GM21447 (cell line): ENCODE data around the gene SPNS2.

Source experiments
- ATAC-seq: cut with Tn5 transposase; IDR thresholded peaks from one replicate; pipeline ENCODE4 v1.9.1; 2021; ENCODE audit not compliant: unreplicated experiment

SPNS2 gene

DNA sequence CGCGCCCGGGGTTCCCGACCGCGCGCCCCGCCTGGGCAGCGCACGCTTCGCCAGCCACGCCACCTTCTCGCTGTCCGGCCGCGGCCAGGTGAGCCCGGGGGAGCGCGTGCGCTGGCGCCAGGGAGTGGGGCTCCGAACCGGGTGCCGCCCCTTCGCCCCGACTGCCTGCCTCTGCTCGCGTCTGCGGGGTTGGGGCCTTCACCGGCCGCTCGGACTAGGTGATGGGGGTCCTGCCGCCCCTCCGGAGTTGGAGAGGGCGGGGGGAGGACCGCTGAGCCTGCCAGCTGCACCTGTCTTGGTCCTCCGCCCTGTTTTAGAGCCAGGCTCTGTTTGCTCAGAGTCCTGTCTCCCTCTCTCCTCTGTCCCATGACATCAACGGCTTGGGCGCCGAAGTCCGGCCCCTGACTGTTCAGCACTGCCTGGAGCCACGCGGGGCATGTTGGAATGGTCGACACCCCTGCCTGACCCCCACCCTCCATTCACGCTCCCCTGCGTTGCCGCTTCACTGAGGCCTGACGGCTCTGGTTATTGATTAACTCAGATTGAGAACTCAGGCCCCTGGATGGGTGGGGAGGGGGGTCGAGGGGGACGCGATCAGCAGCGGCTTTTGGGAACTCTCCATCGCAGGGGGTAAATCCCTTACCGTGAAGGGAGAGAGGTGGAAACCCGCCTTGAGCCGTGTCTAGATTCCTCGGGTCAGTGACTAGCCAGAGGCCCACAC, 86.4 kb downstream of the SPNS2 start:
- no peak for ATAC-seq

DNA sequence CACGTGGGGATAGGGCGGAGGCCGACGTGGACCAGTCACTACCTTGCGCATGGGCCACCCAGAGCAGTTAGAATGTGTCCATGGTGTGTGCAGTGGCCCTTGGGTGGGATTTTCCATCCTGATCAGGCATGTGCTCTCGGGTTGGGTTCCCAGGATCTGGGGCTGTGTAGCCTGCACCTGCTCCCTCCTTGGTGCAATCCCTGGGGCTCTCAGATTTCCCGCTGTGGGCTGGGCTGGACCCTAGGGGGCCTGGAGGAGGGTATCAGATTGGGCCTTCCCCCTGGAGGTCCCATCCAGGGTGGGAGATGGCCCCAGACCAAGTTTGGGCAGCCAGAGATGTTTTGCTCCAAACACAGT, 86.9 kb downstream of the SPNS2 start:
- ATAC-seq = no peak

DNA sequence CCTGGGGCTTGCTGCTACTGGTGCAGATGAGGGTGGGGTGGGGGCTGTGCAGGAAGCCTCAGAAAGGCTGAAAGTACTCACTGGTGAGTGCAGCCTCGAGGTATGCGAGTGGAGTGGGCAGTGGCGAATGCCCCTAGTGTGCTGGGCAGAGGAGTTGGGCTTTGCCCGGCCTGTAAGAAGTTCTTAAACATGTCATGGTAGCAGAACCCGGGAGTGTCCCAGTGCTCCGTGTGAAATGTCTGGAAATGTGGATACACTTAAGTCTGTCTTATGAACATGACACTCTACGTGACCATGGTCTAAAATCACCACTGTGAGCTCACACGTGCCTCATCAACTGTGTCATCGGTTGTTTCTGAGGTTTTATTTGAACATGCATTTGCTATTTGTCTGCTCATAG, 87.4 kb downstream of the SPNS2 start:
- ATAC-seq = no peak

DNA sequence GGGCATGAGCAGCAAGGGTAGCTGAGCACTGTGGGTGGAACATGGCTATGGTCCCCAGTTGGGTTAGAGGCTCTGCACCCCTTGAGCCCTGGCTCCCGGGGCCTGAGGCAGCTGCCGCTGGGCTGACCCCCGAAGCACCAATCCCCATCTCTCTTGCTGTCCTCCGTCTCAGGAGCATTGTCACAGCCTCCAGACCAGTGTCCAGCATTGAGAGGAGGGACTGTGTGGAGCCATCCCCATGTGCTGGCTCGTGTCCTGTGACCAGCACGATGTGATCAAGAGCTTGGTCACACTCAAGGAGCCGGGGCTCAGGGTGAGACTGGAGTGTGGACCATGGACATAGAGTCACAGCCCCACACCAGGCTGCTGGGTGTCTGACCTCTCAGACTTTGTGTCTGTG, 88.5 kb downstream of the SPNS2 start:
- ATAC-seq = no peak

DNA sequence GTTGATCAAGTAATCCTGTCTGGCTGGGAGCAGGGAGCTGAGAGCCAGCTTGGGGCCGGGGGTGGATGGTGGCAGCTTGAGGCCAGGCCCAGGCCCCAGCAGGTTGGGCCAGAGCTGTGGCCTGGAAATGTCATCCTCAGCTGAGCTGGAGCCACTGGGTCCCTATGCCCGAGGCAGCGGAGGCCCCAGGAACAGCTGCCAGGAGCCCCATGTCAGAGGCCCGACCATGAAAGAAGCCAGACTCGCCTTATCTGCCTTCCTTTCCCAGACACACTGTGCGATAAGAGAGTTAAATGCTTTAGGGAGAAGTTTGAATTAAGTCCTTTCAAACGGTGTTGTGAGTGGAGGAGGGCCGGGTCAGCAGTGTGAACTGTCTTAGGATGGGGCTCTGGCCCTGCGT, 89.1 kb downstream of the SPNS2 start:
- no peak for ATAC-seq

DNA sequence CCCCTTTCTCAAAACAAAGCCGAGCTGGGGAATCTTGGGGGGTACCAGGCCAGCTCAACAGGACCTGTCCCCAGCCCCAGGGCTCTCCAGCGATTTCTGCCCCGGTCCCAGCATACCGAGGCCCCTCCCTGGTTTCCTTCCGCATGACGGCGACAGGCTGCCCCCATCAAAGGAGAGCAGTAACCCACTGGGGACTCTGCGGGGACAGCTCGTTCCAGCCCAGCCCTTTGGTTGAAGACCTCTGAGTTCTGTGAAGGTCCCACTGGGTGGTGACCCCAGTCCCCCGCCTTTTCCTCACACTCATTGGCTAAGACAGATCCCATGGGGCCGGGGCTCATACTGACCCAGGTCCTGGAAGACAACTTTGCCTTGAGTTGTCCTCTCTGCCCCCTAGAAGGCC, 89.7 kb downstream of the SPNS2 start:
- no peak for ATAC-seq
